HepG2 (cell line): Measurements from ENCODE around the gene CHST11. TPM values are rescaled to one million over a fixed set of nuclear protein-coding genes. Genes with fewer than 3 reads are reported as not detected.

Experiments
- ATAC-seq: fragments of 200-7000 bp; cut with Tn5 transposase; 3 replicates; pipeline ENCODE4 v1.9.1; 2020; ENCODE audit warnings: mild to moderate bottlenecking, moderate library complexity
- BruUV-seq: library from RNA; stranded (reverse); fragments of 400-500 nt; replicated peaks from 2 replicates; lab custom pipeline; 2021; lab: Mats Ljungman, UMichigan
- CTCF ChIA-PET: fragments of 300-600 bp; formaldehyde crosslinking; extraction: SDS; loops from one replicate; lab custom pipeline; 2021; ENCODE audit warnings: low total read pairs, inconsistent platforms, low intra/inter-chr PET ratio; lab: Yijun Ruan, JAX
- POLR2A ChIA-PET: fragments of 350-600 bp; sonication (Branson Sonifier 250); formaldehyde crosslinking; loops from one replicate; lab custom pipeline; 2020; ENCODE audit warnings: antibody characterized with exemption, inconsistent platforms; lab: Yijun Ruan, JAX
- DNase-seq: peaks from one replicate; pipeline ENCODE4 v3.0.0-alpha.2; 2015; ENCODE audit warnings: low spot score
- FAIRE-seq: peaks from 3 replicates; lab custom pipeline; 2011; peaks lifted over from hg19 to GRCh38; lab: Jason Lieb, UNC
- H2AFZ ChIP-seq: one replicate; pipeline ENCODE4 v1.6.1; 2011; ENCODE audit warnings: low read length, inconsistent platforms
- H3K27ac ChIP-seq: fragments of 300-600 bp; 3 replicates; pipeline ENCODE4 v1.8.0; 2011; ENCODE audit warnings: mixed run types, mild to moderate bottlenecking, mixed read lengths, low read length, inconsistent platforms; ENCODE audit not compliant: insufficient read depth; ENCODE audit errors: extremely low read length
- H3K27me3 ChIP-seq, 2 experiments: fragments of 200-600 bp in 1 of 2; 2 replicates in 1 of 2; 3 replicates in 1 of 2; pipeline versions ENCODE4 v1.6.0 to v1.8.0; 2011; ENCODE audit warnings: low read length in 2 of 2, mild to moderate bottlenecking in 2 of 2, moderate library complexity in 2 of 2, inconsistent platforms in 1 of 2; ENCODE audit not compliant: insufficient read depth in 2 of 2, control insufficient read depth in 1 of 2
- H3K36me3 ChIP-seq, 2 experiments: fragments of 200-600 bp in 1 of 2; replicated peaks in 1 of 2; 2 replicates in 1 of 2; 3 replicates in 1 of 2; pipeline versions ENCODE4 v1.5.1 to v1.8.0; 2011; ENCODE audit warnings: low read length in 2 of 2, inconsistent platforms in 1 of 2; ENCODE audit not compliant: insufficient read depth in 2 of 2, control insufficient read depth in 1 of 2
- H3K4me1 ChIP-seq: 2 replicates; pipeline ENCODE4 v1.5.1; 2012; ENCODE audit warnings: low read length, inconsistent platforms; ENCODE audit not compliant: insufficient read depth
- H3K4me2 ChIP-seq: 2 replicates; pipeline ENCODE4 v1.6.0; 2011; ENCODE audit warnings: low read depth, low read length, inconsistent platforms
- H3K4me3 ChIP-seq, 3 experiments: fragments of 200-600 bp in 1 of 3; sonication (generic), shearing (Covaris generic) in 1 of 3; replicated peaks in 1 of 3; 2 replicates each; pipeline ENCODE4 v1.5.1; 2011 to 2016; ENCODE audit warnings: low read length in 3 of 3, inconsistent platforms in 2 of 3, low read depth in 2 of 3, mild to moderate bottlenecking in 2 of 3, control low read depth in 1 of 3, mixed read lengths in 1 of 3; ENCODE audit not compliant: insufficient read depth in 1 of 3
- H3K79me2 ChIP-seq: one replicate; pipeline ENCODE4 v1.6.1; 2011; ENCODE audit warnings: low read length, inconsistent platforms; ENCODE audit not compliant: insufficient read depth
- H3K9ac ChIP-seq: 2 replicates; pipeline ENCODE4 v1.6.0; 2011; ENCODE audit warnings: mild to moderate bottlenecking, low read depth, low read length, inconsistent platforms; ENCODE audit not compliant: insufficient read depth
- H3K9me3 ChIP-seq: 2 replicates; pipeline ENCODE4 v1.5.1; 2012; ENCODE audit warnings: mild to moderate bottlenecking, low read length
- H4K20me1 ChIP-seq: 2 replicates; pipeline ENCODE4 v1.6.0; 2011; ENCODE audit warnings: inconsistent platforms, mild to moderate bottlenecking, low read length, moderate library complexity; ENCODE audit not compliant: insufficient read depth
- ARNT ChIP-seq: fragments of 450-650 bp; IDR thresholded peaks from 2 replicates; pipeline ENCODE4 v1.6.1; 2017
- CENPT ChIP-seq: sonication (generic); formaldehyde crosslinking; IDR thresholded peaks from 2 replicates; pipeline ENCODE4 v1.8.0; 2022; ENCODE audit warnings: low read depth, mild to moderate bottlenecking, moderate library complexity, missing genetic modification reagents
- EHMT2 ChIP-seq: fragments of 200-600 bp; sonication (generic); IDR thresholded peaks from 2 replicates; pipeline ENCODE4 v1.7.0; 2017; ENCODE audit warnings: antibody characterized with exemption, low read depth, low read length, borderline replicate concordance
- EP300 ChIP-seq, 3 experiments: sonication (generic) in 1 of 3; formaldehyde crosslinking in 1 of 3; IDR thresholded peaks; 2 replicates each; pipeline versions ENCODE4 v1.5.1 to v1.6.1; 2011 to 2020; ENCODE audit warnings: low read depth in 2 of 3, low read length in 2 of 3, borderline replicate concordance in 1 of 3, improper control_type of control experiment in 1 of 3, mild to moderate bottlenecking in 1 of 3, missing genetic modification reagents in 1 of 3, moderate library complexity in 1 of 3
- GPN1 ChIP-seq: sonication (generic); formaldehyde crosslinking; IDR thresholded peaks from 2 replicates; pipeline ENCODE4 v1.5.1; 2020; ENCODE audit warnings: missing genetic modification reagents, borderline replicate concordance
- MAFG ChIP-seq: sonication (generic); formaldehyde crosslinking; IDR thresholded peaks from 2 replicates; pipeline ENCODE4 v1.5.1; 2020; ENCODE audit warnings: mild to moderate bottlenecking, missing genetic modification reagents
- RFX1 ChIP-seq: fragments of 450-650 bp; IDR thresholded peaks from 2 replicates; pipeline ENCODE4 v1.6.1; 2017
- SP4 ChIP-seq: sonication (generic); formaldehyde crosslinking; IDR thresholded peaks from 2 replicates; pipeline ENCODE4 v1.8.1; 2023; ENCODE audit warnings: mild to moderate bottlenecking, missing genetic modification reagents
- SRSF4 ChIP-seq: fragments of 200-400 bp; formaldehyde crosslinking; IDR thresholded peaks from one replicate; pipeline ENCODE4 v1.6.1; 2018; ENCODE audit warnings: mild to moderate bottlenecking, low read depth, low read length, moderate library complexity; ENCODE audit not compliant: poor library complexity, severe bottlenecking
- ZBTB44 ChIP-seq: sonication (generic); formaldehyde crosslinking; IDR thresholded peaks from 2 replicates; pipeline ENCODE4 v1.4.0; 2020; ENCODE audit warnings: missing genetic modification reagents
- ZFP37 ChIP-seq: sonication (generic); formaldehyde crosslinking; IDR thresholded peaks from 2 replicates; pipeline ENCODE4 v1.4.0; 2020; ENCODE audit warnings: missing genetic modification reagents, borderline replicate concordance
- ZNF205 ChIP-seq: IDR thresholded peaks from 2 replicates; pipeline ENCODE4 v1.6.1; 2018; ENCODE audit warnings: missing biosample characterization, missing genetic modification reagents
- ZNF234 ChIP-seq: sonication (generic); formaldehyde crosslinking; conservative IDR thresholded peaks from 2 replicates; pipeline ENCODE4 v1.5.1; 2020; ENCODE audit warnings: mild to moderate bottlenecking, missing genetic modification reagents
- ZNF260 ChIP-seq: sonication (generic); formaldehyde crosslinking; IDR thresholded peaks from 2 replicates; pipeline ENCODE4 v1.4.0; 2020; ENCODE audit warnings: missing genetic modification reagents, low read depth, mild to moderate bottlenecking, borderline replicate concordance
- ZNF30 ChIP-seq: sonication (generic); formaldehyde crosslinking; IDR thresholded peaks from 2 replicates; pipeline ENCODE4 v1.5.0; 2020; ENCODE audit warnings: mild to moderate bottlenecking, missing genetic modification reagents
- ZNF350 ChIP-seq: sonication (generic); formaldehyde crosslinking; IDR thresholded peaks from 2 replicates; pipeline ENCODE4 v1.4.0; 2020; ENCODE audit warnings: mild to moderate bottlenecking, low read depth, missing genetic modification reagents, borderline replicate concordance
- ZNF616 ChIP-seq: sonication (generic); formaldehyde crosslinking; IDR thresholded peaks from 2 replicates; pipeline ENCODE4 v1.5.0; 2020; ENCODE audit warnings: low read depth, mild to moderate bottlenecking, missing genetic modification reagents
- ZNF709 ChIP-seq: sonication (generic); formaldehyde crosslinking; IDR thresholded peaks from 2 replicates; pipeline ENCODE4 v1.5.0; 2020; ENCODE audit warnings: mild to moderate bottlenecking, missing genetic modification reagents
- ZNF713 ChIP-seq: sonication (generic); formaldehyde crosslinking; IDR thresholded peaks from 2 replicates; pipeline ENCODE4 v1.4.0; 2020; ENCODE audit warnings: mild to moderate bottlenecking, missing genetic modification reagents
- ZNF790 ChIP-seq: sonication (generic); formaldehyde crosslinking; IDR thresholded peaks from 2 replicates; pipeline ENCODE4 v1.8.0; 2022; ENCODE audit warnings: missing genetic modification reagents, mild to moderate bottlenecking, borderline replicate concordance
- WGBS: methylation state at CpG from one replicate; pipeline ENCODE4 v1.1.6; 2017; ENCODE audit warnings: low lambda C conversion rate; 5-methylcytosine and 5-hydroxymethylcytosine counted together
- in situ Hi-C: cut with HindIII; loops from 2 replicates; pipeline ENCODE4 v1.10.0; 2017; ENCODE audit warnings: low pct_unique_long_range_greater_than_20kb; ENCODE audit not compliant: extremely low pct_ligation_motif_present
- intact Hi-C: fragments of 100-400 bp; cut with micrococcal nuclease; formaldehyde crosslinking; loops from one replicate; pipeline ENCODE4 v1.10.0; 2022; ENCODE audit not compliant: unreplicated experiment
- polyA plus RNA-seq, 8 experiments: library from polyadenylated mRNA; depleted of rRNA in 3 of 8; stranded (reverse) in 7 of 8; unstranded in 1 of 8; fragments of >200 nt; fragmentation: Illumina TruSeq in 4 of 8; extraction: Trizol in 4 of 8; gene quantifications; 2 replicates each; pipeline versions ENCODE4 v1.2.1 to v1.2.3, GENCODE V29; 2011 to 2016; ENCODE audit warnings: low read depth in 4 of 8, missing spikeins in 1 of 8, mixed read lengths in 1 of 8; ENCODE audit not compliant: insufficient read depth in 1 of 8
- total RNA-seq, 5 experiments: library from RNA; depleted of rRNA; stranded (reverse); fragments of >200 nt; fragmentation: Illumina TruSeq; extraction: Trizol; gene quantifications; 2 replicates each; pipeline ENCODE4 v1.2.3, GENCODE V29; 2016; ENCODE audit warnings: low read depth in 1 of 5

Gene CHST11
- total and polyA plus RNA-seq, 2 of the 13 experiments (the other 11 are each of a cell fraction or from before 2014, with no cell fraction given): 0.15 TPM; not detected in 1

DNA sequence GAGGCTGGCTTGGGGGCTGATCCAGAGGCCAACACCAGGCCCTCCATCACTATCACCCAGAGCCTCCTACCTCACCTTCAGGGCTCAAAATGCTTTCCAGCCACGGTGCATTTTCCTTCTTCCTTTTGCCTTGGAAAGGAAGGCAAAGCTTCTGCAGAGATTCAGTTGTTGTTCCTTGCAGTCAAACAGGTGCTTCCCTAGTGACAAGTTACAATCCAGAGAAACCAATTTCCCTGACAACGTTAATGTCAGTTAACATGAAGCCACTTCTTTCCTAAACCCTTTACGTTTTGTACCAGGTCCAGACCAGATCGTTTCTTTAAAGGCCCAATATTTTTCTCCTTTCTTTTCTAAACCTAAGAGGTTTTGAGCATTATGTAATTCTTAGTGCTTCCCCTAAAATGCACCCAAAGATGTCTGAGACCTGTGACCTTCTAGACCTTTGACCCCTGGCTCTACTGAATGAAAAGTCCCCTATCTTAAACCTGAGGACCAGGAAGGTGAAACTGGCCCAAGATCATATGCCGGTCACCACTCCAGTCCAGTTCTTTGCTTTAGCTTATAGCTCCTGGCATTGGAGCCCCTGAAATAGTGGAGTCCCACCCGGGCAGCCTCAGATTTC is 289.8 kb downstream of the CHST11 start:
- Histone ChIP-seq H3K36me3 (no peaks in the 10 kb centered on the region), H3K27me3 (peaks cover 1 to 35% of the 10 kb centered on the region in 2 experiments; a peak in 2 of 5 replicates), H3K4me3 (no peak overlapping the region), H3K79me2 (no peaks in the 10 kb centered on the region), H4K20me1 (no peaks in the 10 kb centered on the region), H3K9me3 (no peaks in the 10 kb centered on the region), H3K27ac (no peak overlapping the region)
- DNase-seq (no peak), ATAC-seq (no peak)
- BruUV-seq: no TSS peak
- in situ Hi-C loops: no loop called here
- TF ChIP-seq SP4 (CRISPR knock-in tag) (no peak), SRSF4 (no peak), ZNF234 (CRISPR knock-in tag) (no peak), ZNF30 (CRISPR knock-in tag) (no peak), GPN1 (CRISPR knock-in tag) (no peak), ZFP37 (no peak), CENPT (CRISPR knock-in tag) (no peak), MAFG (CRISPR knock-in tag) (no peak), ZNF616 (CRISPR knock-in tag) (no peak), ZNF260 (no peak), ARNT (no peak), ZNF790 (CRISPR knock-in tag) (no peak), ZNF350 (CRISPR knock-in tag) (no peak), ZBTB44 (CRISPR knock-in tag) (no peak), RFX1 (no peak), EP300 (IDR thresholded peaks at IDR 0.05; ENCODE audit: low read depth in 2 of 2, low read length in 2 of 2) (no peak), EP300 (CRISPR knock-in tag; IDR thresholded peaks at IDR 0.05; ENCODE audit: borderline replicate concordance) (no peak), ZNF713 (CRISPR knock-in tag) (no peak), EHMT2 (no peak), ZNF709 (CRISPR knock-in tag) (no peak), ZNF205 (CRISPR knock-in tag) (no peak)
- TF ChIP-seq, all 625 proteins: peak for 0
- Histone ChIP-seq H2AFZ (no peak overlapping the region), H3K4me1 (no peaks in the 10 kb centered on the region), H3K4me2 (no peak overlapping the region), H3K9ac (no peak overlapping the region)
- ChIA-PET CTCF (no interaction called here), POLR2A (no interaction called here)
- intact Hi-C loops: no loop called here
- WGBS: 8% methylated on average over 6 of the region's 6 CpGs
- FAIRE-seq: no peak
